ENCODE data around the gene MAPK11.

MAPK11 gene
- 9.3 to 13.1 (median 12.6) reads per million in 3 donors for total RNA-seq

DNA sequence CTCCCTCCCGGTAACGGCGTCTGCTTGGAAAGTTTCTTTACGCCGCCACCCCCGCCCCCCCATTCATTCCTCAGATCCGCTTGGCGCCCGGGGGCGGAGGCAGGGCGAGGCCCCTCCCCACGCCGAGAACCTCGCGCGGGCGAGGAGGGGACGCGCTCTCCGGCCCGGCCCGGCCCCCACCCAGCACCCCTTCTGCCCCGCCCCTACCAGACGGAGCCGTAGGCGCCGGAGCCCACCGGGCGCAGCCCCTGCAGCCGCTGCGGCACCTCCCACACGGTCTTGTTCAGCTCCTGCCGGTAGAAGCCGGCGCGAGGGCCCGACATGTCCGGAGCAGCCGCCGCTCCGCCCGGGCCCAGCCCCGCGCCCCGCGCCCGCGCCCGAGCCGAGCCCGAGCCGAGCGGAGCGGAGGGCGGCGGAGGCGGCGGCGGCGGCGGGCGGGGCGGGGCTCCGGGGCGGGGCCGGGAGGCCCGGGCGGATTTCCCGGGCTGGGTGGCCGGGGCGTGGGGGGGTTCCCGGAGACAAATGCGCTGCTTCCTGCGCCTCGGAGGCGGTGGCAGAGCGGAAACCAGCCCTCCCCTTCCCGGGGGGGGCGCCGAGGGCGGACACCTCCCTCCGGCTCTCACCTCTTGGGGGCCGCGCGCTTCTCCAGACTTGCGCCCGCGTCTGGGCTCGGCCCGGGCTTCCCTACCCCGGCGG is at the start of gene MAPK11:
Gene MAPK11, minus strand, starts transcription at position 411 of the 696 bp plus-strand sequence. Its CDS starts 88 bp downstream, at position 323.
- DNase-seq = peak; percentile 60 to 68 (median 62)
- Histone ChIP-seq H3K4me1 (ENCODE audit: control insufficient read depth, insufficient read depth, low read length, poor library complexity, severe bottlenecking) (peaks cover 37% of the 10 kb centered on the region), H3K9me3 (ENCODE audit: control insufficient read depth, low read length) (no peaks in the 10 kb centered on the region), H3K27ac (ENCODE audit: insufficient read depth, low read length, poor library complexity, severe bottlenecking) (peak within 1 kb of the TSS; percentile 27), H3K27me3 (replicated peaks; ENCODE audit: control insufficient read depth, insufficient read depth, low read length, poor library complexity, severe bottlenecking) (no peaks in the 10 kb centered on the region), H3K36me3 (ENCODE audit: control insufficient read depth, insufficient read depth, low read length) (no peaks in the 10 kb centered on the region), H3K4me3 (ENCODE audit: insufficient read depth, low read depth, low read length, poor library complexity, severe bottlenecking) (peak within 1 kb of the TSS; percentile 64)

DNA sequence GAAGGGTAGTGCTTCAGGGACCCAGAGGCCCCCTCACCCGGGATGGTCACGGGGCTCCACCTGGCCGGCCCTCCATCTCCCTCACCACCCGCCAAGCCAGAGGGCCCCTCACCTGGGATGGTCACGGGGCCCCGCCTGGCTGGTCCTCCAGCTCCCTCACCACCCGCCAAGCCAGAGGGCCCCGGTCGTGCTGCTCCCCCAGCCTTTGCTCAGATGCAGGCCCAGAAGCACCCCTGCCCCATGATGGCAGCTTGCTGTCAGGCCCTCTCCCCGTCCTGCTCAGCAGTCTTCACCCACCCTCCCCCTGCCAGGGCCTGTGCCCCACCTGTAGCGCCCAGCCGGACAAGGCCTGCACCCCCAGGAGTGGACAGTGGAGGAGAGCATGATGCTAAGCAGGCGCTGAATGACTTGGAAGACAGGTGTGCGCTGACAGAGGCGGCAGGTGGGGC is 49.3 kb upstream of the MAPK11 start:
- Histone ChIP-seq H3K36me3 (ENCODE audit: control insufficient read depth, insufficient read depth, low read length) (no peaks in the 10 kb centered on the region), H3K4me1 (ENCODE audit: control insufficient read depth, insufficient read depth, low read length, poor library complexity, severe bottlenecking) (peaks cover 6% of the 10 kb centered on the region), H3K27me3 (replicated peaks; ENCODE audit: control insufficient read depth, insufficient read depth, low read length, poor library complexity, severe bottlenecking) (no peaks in the 10 kb centered on the region), H3K9me3 (ENCODE audit: control insufficient read depth, low read length) (no peaks in the 10 kb centered on the region), H3K27ac (ENCODE audit: insufficient read depth, low read length, poor library complexity, severe bottlenecking) (no peak overlapping the region), H3K4me3 (ENCODE audit: insufficient read depth, low read depth, low read length, poor library complexity, severe bottlenecking) (no peak overlapping the region)
- DNase-seq = no peak

DNA sequence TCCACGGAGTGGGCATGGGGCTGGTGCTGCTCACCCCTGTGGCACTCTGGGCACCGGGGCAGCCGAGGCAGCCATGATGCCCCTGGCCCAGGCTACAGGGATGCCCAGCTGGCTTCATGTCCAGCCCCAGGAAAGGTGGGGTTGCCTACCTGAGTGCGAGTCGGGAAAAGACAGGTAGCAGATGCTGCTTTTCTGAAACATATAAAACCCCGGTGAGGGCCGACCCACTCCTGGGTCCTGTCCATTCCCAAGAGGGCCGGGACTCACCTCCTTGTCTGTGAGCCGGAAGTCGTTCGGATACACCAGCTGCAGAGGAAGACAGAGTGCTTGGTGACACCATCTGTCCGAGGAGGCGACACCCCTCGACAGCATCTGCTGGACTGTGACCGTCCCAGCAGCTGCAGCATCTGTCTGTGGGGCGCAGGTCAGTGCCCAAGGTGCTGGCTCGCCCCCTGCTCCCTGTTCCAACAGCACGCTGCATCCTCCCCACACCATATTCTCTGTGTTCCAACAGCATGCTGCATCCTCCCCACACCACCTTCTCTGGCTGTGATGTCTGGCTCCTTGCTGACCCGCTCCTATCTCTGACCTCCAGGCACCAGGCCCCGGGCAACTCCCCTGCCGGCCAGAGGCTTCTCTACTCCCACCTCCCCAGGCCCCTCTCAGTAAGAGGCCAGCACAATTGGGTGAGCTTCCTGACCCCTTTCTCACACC is 48.7 kb upstream of the MAPK11 start:
- Histone ChIP-seq H3K27me3 (replicated peaks; ENCODE audit: control insufficient read depth, insufficient read depth, low read length, poor library complexity, severe bottlenecking) (no peaks in the 10 kb centered on the region), H3K27ac (ENCODE audit: insufficient read depth, low read length, poor library complexity, severe bottlenecking) (no peak overlapping the region)
- DNase-seq = no peak

DNA sequence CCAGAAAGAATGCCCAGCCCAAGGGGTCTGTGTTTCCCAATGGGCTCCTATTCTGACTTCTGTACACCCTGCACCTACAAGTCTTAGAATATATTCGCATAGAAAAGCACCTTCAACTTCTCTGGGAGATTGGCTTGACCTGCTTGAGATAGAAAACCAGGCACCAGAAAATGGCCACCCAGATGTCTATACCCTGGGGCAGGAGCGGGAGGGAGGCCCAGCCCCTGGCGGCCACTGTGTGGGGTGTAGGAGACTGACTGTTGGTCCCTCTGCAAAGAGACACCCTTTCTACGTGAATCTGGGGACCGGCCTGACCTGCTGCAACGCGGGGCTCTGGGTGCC is 48.1 kb upstream of the MAPK11 start:
- Histone ChIP-seq H3K4me3 (ENCODE audit: insufficient read depth, low read depth, low read length, poor library complexity, severe bottlenecking) (no peak overlapping the region), H3K9me3 (ENCODE audit: control insufficient read depth, low read length) (no peaks in the 10 kb centered on the region), H3K36me3 (ENCODE audit: control insufficient read depth, insufficient read depth, low read length) (no peaks in the 10 kb centered on the region), H3K27me3 (replicated peaks; ENCODE audit: control insufficient read depth, insufficient read depth, low read length, poor library complexity, severe bottlenecking) (no peaks in the 10 kb centered on the region), H3K4me1 (ENCODE audit: control insufficient read depth, insufficient read depth, low read length, poor library complexity, severe bottlenecking) (peaks cover 17% of the 10 kb centered on the region), H3K27ac (ENCODE audit: insufficient read depth, low read length, poor library complexity, severe bottlenecking) (no peak overlapping the region)
- no peak for DNase-seq

More for the DNA sequence above, 48.7 kb upstream of the MAPK11 start:
- Histone ChIP-seq H3K36me3 (ENCODE audit: control insufficient read depth, insufficient read depth, low read length) (no peaks in the 10 kb centered on the region), H3K4me3 (ENCODE audit: insufficient read depth, low read depth, low read length, poor library complexity, severe bottlenecking) (no peak overlapping the region), H3K4me1 (ENCODE audit: control insufficient read depth, insufficient read depth, low read length, poor library complexity, severe bottlenecking) (peaks cover 12% of the 10 kb centered on the region), H3K9me3 (ENCODE audit: control insufficient read depth, low read length) (no peaks in the 10 kb centered on the region)

DNA sequence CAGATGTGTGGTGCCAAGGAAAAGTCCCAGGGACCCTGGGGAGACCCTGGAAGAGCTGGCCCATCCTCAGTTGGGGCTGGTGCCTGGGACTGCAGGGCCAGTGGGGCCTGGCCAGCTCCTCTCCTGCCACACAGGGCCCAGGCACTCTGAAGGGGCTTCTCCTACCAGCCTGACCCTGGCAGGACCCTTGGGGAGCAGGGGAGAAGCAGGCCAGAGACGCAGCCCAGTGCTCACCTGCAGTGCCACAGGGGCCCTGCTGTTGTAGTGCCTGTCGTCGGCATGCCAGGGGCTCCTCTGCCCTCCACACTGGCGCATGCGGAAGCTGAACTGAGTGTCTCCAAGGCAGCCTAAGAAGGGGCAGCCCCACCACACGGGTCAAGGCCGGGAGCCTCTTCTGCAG is 47.5 kb upstream of the MAPK11 start:
- no peak for DNase-seq
- Histone ChIP-seq H3K4me1 (ENCODE audit: control insufficient read depth, insufficient read depth, low read length, poor library complexity, severe bottlenecking) (peaks cover 17% of the 10 kb centered on the region), H3K4me3 (ENCODE audit: insufficient read depth, low read depth, low read length, poor library complexity, severe bottlenecking) (no peak overlapping the region), H3K9me3 (ENCODE audit: control insufficient read depth, low read length) (no peaks in the 10 kb centered on the region), H3K36me3 (ENCODE audit: control insufficient read depth, insufficient read depth, low read length) (no peaks in the 10 kb centered on the region), H3K27ac (ENCODE audit: insufficient read depth, low read length, poor library complexity, severe bottlenecking) (no peak overlapping the region), H3K27me3 (replicated peaks; ENCODE audit: control insufficient read depth, insufficient read depth, low read length, poor library complexity, severe bottlenecking) (no peaks in the 10 kb centered on the region)

DNA sequence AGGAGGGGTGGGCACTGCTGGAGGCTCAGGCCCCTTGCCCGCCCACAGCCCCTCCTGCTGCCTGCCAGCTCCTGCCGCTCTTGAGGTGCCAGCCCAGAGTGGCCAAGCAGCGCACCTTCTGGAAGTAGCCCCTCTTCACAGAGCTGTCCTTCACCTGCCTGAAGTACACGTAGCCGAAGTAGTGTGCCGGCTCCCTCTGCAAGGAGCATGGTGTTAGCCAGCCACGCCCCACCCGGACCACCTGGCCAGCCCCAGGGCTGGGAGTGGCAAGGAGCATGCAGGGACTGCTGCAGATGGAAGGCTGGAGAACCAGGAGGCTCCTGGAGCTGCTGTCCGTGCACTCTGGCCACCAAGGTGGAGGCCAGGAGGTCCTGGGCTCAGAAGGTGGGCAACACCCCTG is 47.0 kb upstream of the MAPK11 start:
- Histone ChIP-seq H3K27me3 (replicated peaks; ENCODE audit: control insufficient read depth, insufficient read depth, low read length, poor library complexity, severe bottlenecking) (no peaks in the 10 kb centered on the region), H3K4me3 (ENCODE audit: insufficient read depth, low read depth, low read length, poor library complexity, severe bottlenecking) (no peak overlapping the region)

DNA sequence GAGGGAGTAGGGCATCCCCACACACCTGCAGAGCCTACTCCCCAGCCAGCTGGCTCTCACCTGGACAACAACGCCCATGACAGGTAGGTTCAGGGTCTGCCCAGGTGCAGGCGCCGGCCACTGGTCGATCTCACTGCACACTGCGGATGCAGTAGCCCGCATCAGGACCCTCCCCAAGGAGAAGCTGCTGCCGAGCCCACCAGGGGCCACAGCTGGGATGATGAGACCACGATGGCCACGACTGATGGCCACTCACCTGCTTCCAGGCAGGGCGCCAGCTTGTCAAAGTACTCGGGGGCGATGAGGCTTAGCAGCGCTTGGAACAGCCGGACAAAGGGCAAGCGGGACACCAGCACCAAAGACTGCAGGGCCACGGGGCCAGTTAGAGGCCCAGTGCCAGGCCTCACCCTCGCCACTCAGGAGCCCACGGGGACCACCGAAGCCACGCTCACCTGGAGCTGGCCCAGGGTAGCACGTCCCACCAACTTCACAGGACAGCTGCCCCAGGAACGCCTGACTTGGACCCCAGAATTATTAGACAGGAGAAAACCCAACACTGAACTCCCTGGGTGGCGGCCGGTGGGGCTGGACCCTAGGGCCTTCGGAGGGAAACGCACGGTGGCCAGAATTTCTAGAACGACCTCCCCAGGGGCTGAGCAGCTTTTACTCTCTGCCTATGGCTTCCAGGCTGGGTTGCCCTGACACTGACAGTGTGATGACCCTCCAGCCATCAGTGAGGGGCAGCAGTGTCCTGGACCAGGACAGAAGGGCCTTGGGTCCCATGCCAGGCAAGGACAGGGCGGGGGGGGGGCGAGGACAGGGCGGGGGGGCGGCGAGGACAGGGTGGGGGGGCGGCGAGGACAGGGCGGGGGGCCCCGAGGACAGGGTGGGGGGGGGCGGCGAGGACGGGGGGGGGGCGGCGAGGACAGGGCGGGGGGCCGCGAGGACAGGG is 46.2 kb upstream of the MAPK11 start:
- Histone ChIP-seq H3K4me3 (ENCODE audit: insufficient read depth, low read depth, low read length, poor library complexity, severe bottlenecking) (no peak overlapping the region), H3K36me3 (ENCODE audit: control insufficient read depth, insufficient read depth, low read length) (no peaks in the 10 kb centered on the region), H3K27ac (ENCODE audit: insufficient read depth, low read length, poor library complexity, severe bottlenecking) (no peak overlapping the region), H3K9me3 (ENCODE audit: control insufficient read depth, low read length) (no peaks in the 10 kb centered on the region), H3K27me3 (replicated peaks; ENCODE audit: control insufficient read depth, insufficient read depth, low read length, poor library complexity, severe bottlenecking) (no peaks in the 10 kb centered on the region), H3K4me1 (ENCODE audit: control insufficient read depth, insufficient read depth, low read length, poor library complexity, severe bottlenecking) (peaks cover 17% of the 10 kb centered on the region)
- DNase-seq = no peak

More for the DNA sequence above, 47.0 kb upstream of the MAPK11 start:
- no peaks in the 10 kb centered on the region for H3K36me3 ChIP-seq (ENCODE audit: control insufficient read depth, insufficient read depth, low read length)
- DNase-seq = no peak
- no peaks in the 10 kb centered on the region for H3K9me3 ChIP-seq (ENCODE audit: control insufficient read depth, low read length)
- no peak overlapping the region for H3K27ac ChIP-seq (ENCODE audit: insufficient read depth, low read length, poor library complexity, severe bottlenecking)
- peaks cover 17% of the 10 kb centered on the region for H3K4me1 ChIP-seq (ENCODE audit: control insufficient read depth, insufficient read depth, low read length, poor library complexity, severe bottlenecking)

DNA sequence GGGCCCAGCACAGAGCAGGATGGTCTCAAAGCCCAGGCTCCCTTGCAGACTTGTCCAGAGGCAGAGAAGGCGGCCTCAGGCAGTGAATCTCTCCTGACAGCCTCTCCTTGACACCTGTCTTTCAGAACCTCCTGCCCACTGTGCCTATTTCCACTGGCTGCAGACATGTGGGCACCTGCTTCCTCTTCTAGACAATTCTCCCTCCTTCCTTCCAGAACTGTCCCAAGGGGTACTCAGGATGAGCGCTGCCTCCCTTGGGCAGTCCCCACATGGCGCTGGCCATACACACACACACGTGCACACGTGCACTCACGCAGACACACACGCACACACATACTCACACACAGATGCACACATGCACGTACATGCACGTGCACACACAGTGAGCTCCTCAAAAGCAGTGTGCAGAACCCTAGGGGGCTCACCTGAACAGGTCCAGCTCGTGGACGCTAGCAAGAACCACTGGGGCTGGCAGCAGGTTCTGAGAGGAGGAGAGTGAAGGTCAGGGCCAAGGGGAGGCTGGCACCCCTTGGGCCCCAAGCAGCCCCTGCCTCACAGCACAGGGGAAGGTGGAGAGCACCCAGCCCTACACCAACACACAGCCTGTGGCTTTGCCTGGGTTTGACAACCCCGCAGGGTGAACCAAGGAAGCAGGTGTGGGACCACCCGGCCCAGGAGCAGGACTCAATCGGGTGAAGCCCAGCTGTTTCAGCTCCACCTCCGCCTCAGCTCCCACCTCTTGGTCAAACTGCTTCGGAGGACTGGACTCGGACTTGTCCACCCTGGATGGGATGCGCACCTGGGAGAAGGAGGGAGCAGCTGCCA is 45.3 kb upstream of the MAPK11 start:
- Histone ChIP-seq H3K9me3 (ENCODE audit: control insufficient read depth, low read length) (no peaks in the 10 kb centered on the region), H3K4me1 (ENCODE audit: control insufficient read depth, insufficient read depth, low read length, poor library complexity, severe bottlenecking) (peaks cover 17% of the 10 kb centered on the region), H3K4me3 (ENCODE audit: insufficient read depth, low read depth, low read length, poor library complexity, severe bottlenecking) (no peak overlapping the region), H3K27me3 (replicated peaks; ENCODE audit: control insufficient read depth, insufficient read depth, low read length, poor library complexity, severe bottlenecking) (no peaks in the 10 kb centered on the region), H3K27ac (ENCODE audit: insufficient read depth, low read length, poor library complexity, severe bottlenecking) (peak overlapping the region; percentile 50), H3K36me3 (ENCODE audit: control insufficient read depth, insufficient read depth, low read length) (no peaks in the 10 kb centered on the region)
- no peak for DNase-seq
